SK-N-MC (cell line): ENCODE data around the gene KRTAP16-1.

Experiments
- DNase-seq: peaks from one replicate; pipeline ENCODE4 v3.0.0-alpha.2; 2011; ENCODE audit warnings: low read depth, low spot score
- H3K27ac ChIP-seq: fragments of 200-600 bp; sonication (generic); 2 replicates; pipeline ENCODE4 v1.5.1; 2016; ENCODE audit warnings: mixed run types
- H3K36me3 ChIP-seq: fragments of 200-600 bp; sonication (generic); 2 replicates; pipeline ENCODE4 v1.6.1; 2017; ENCODE audit warnings: antibody characterized with exemption, low read length, mixed read lengths; ENCODE audit not compliant: insufficient read depth
- H3K4me3 ChIP-seq: fragments of 200-600 bp; sonication (generic); 2 replicates; pipeline ENCODE4 v1.5.1; 2016
- H3K9ac ChIP-seq: fragments of 200-600 bp; sonication (generic); 2 replicates; pipeline ENCODE4 v1.8.0; 2017; ENCODE audit warnings: mixed run types, mixed read lengths; ENCODE audit not compliant: insufficient read length
- H3K9me3 ChIP-seq: fragments of 200-600 bp; sonication (generic); 2 replicates; pipeline ENCODE4 v1.6.1; 2017; ENCODE audit warnings: low read depth, mild to moderate bottlenecking, antibody characterized with exemption, low read length, moderate library complexity, mixed read lengths
- EZH2 ChIP-seq: fragments of 200-600 bp; sonication (generic); IDR thresholded peaks from one replicate; pipeline ENCODE4 v1.6.1; 2017; ENCODE audit warnings: antibody characterized with exemption
- FOXP2 ChIP-seq: optimal IDR thresholded peaks from 2 replicates; pipeline ENCODE3; 2011; ENCODE audit warnings: mild to moderate bottlenecking, moderate library complexity; ENCODE audit not compliant: insufficient read depth; ENCODE audit errors: extremely low read length, control extremely low read depth
- POLR2AphosphoS5 ChIP-seq: IDR thresholded peaks from 2 replicates; pipeline ENCODE4 v1.6.1; 2012; ENCODE audit warnings: mild to moderate bottlenecking, low read depth, low read length, borderline replicate concordance

The KRTAP16-1 gene

DNA sequence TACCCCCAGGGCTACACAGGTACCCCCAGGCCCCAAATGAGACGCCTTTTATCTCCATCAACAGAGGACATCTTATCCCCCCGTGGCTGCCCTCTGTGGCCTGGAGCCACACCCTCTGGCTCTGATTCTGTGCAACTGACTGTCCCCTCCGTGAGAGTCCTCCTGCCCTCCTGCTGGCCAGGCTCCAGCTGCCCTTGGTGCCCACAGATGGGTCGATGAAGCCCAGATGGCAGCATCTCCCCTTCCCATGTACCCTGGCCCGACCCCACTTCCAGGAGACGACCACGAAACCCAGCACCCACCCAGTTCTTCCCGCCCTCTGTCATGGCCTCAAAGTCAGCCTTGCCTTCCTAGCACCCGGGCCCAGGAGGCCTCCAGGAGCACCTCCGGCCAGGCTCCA lies 16.0 kb upstream of the KRTAP16-1 start:
- H3K9ac ChIP-seq = no peak overlapping the region
- no peak overlapping the region for H3K27ac ChIP-seq
- DNase-seq = no peak
- H3K36me3 ChIP-seq = no peaks in the 10 kb centered on the region
- TF ChIP-seq FOXP2 (no peak), EZH2 (no peak), POLR2AphosphoS5 (no peak)
- no peak overlapping the region for H3K4me3 ChIP-seq
- 0 out of 2 replicates have a peak, but pooled peaks cover 4% of the 10 kb centered on the region for H3K9me3 ChIP-seq

DNA sequence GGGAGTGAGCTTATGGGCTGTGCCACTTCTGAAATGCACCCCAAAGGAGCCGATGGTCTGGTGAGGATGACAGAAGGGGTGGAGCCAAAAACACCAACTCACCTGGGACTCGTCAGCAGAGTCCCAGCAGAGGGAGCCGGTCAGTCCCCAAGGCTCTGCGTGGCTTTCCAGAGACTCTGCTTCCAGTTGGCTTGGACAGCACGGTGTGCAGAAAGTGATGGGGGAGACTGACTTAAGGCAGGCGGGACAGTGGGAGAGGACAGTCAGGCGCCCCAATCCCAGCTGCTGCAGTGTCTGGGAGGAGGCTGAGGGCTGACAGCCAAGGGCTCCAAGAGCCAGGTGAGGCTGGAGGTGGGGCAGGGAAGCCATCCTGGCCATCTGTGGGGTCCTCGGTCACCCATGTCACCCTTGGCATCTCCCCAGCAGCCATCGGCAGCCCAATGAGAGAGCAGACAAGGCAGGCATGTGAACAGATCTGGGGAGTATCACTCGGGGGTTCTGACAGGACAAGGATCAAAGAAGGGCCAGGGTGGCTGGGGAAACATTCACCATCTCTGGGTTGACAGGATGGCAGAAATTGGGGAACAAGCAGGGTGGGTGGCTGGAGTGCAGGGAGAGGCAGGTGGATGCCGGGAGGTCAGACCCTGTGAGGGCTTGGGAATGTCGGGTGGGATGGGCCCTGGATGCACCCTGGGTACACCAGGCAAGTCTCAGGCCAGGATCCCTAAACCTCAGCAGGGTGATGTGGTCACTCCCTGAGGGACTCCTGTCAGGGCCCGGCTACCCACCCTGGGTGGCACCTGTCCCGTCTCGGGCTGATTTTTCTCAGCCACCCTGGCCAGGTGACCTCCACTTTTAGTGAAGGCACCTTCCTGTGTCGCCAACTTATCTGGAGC lies 15.3 kb upstream of the KRTAP16-1 start:
- no peak overlapping the region for H3K27ac ChIP-seq
- no peak overlapping the region for H3K9ac ChIP-seq
- no peak for DNase-seq
- peaks cover 9% of the 10 kb centered on the region; the same call in 1 of the 2 replicates for H3K9me3 ChIP-seq
- no peak overlapping the region for H3K4me3 ChIP-seq
- 0 out of 2 replicates have a peak, but pooled peaks cover 6% of the 10 kb centered on the region for H3K36me3 ChIP-seq
- TF ChIP-seq FOXP2 = no peak
- no peak for TF ChIP-seq POLR2AphosphoS5
- no peak for TF ChIP-seq EZH2

DNA sequence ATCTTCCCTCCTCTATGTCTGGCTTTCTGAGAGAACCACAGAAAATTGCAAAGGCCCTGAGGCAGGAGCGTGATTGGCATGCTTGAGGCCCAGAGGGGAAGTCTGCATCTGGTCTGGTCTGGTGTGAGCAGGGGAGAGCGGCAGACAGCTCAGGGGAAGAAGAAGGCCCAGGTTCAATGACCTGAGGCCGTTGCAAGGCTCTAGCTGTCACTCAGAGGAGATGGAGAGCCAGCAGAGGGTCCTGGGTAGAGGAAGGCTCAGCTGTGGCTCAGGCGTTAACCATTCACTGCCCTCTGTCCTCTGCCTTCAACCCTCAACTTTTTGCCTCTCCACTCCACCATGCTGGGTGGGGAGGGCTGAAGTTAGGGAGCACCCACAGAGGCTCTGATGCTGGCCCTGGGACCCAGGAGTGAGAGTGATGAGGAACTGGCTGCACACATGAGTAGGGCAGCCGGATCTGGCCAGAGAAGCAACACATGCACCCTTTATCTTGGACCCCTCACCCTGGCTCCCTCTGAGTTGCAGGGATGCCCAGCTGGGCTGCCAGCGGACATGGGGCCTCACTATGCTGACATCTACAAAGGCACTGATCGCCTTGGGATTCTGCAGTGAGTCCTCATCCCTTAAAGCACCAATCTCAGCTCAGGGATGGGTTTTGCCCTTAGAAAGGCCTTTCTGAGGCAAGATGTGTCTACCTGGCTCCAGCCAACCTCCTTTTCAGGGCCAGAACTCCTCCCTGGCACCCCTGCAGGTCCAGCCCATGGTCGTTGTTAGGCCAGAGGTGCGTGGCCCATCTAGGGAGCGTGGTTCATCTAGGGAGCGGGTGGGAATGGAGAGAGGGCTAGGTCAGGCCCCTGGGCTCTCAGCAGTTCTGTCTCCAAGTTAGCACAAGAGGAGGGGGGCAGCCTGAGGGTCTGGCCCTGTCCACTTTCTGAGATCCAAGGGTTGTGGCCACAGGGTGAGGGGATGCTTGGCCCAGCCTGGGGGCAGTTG lies 14.1 kb upstream of the KRTAP16-1 start:
- Histone ChIP-seq H3K9ac (no peak overlapping the region), H3K4me3 (no peak overlapping the region), H3K36me3 (0 out of 2 replicates have a peak, but pooled peaks cover 7% of the 10 kb centered on the region), H3K27ac (peak overlapping the region; percentile 74; the same call in 1 of the 2 replicates), H3K9me3 (peaks cover 10% of the 10 kb centered on the region; the same call in 1 of the 2 replicates)
- no peak for DNase-seq
- TF ChIP-seq FOXP2 = no peak
- TF ChIP-seq EZH2 = no peak
- no peak for TF ChIP-seq POLR2AphosphoS5

DNA sequence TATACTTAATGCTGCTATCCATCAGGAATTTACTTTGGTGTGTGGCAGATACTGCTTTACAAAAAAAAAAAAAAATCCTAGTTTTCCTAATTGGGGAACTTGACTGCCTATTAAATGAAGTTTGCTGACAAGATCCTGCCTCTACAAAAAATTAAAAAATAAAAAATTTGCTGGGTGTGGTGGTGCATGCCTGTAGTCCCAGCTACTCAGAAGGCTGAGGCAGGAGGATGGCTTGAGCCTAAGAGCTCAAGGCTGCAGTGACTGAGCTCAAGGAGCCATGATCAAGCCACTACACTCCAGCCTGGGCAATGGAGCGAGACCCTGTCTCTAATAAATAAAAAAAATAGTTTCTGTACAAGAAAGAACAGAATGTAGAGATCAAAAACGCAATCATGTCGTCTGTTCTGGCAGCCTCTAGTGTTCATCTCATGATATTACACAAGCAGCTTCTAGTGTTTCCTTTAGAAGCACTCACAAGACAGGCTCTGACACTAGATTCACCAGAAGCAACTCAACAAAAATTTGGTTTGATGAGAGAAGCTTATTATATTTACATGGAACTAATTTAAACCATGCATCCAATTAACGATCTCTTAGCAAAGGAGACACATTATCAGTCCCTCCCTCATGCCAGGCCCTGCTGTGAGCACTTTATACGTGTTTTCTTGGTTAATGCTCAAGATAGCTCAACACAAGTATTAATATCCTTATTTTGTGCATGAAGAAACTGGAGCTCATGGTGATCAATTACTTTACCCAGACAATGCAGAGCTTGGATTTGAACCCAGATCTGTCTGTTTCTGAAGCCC lies 13.2 kb upstream of the KRTAP16-1 start:
- Histone ChIP-seq H3K36me3 (0 out of 2 replicates have a peak, but pooled peaks cover 7% of the 10 kb centered on the region), H3K4me3 (no peak overlapping the region), H3K27ac (peak overlapping the region; percentile 74; the same call in 1 of the 2 replicates), H3K9ac (no peak overlapping the region), H3K9me3 (peaks cover 10% of the 10 kb centered on the region; the same call in 1 of the 2 replicates)
- DNase-seq = peak; percentile 61
- no peak for TF ChIP-seq POLR2AphosphoS5
- TF ChIP-seq FOXP2 = no peak
- TF ChIP-seq EZH2 = no peak

DNA sequence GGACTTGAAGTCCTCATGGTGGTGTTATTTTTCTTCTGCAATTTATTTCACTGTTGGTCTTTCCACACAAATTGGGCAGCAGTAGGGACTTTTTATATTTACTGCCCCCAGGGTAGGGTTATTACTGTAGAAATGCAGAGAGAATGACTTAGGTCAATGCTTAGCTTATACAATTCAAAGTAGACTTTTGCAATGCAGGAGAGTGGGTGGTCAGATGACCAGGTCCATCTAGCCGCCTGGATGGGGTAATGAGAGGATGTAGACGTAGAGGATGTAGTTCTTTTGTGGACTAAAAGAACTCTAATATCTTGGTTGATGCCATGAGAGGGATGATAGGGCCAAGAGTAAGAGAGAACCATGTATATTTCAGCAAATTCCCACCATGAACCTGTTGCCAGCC lies 9.1 kb upstream of the KRTAP16-1 start:
- H3K36me3 ChIP-seq = 0 out of 2 replicates have a peak, but pooled peaks cover 7% of the 10 kb centered on the region
- H3K9ac ChIP-seq = no peak overlapping the region
- H3K27ac ChIP-seq = no peak overlapping the region
- TF ChIP-seq EZH2 = no peak
- no peak for TF ChIP-seq FOXP2
- TF ChIP-seq POLR2AphosphoS5 = no peak
- no peak overlapping the region for H3K4me3 ChIP-seq
- H3K9me3 ChIP-seq = peaks cover 10% of the 10 kb centered on the region; the same call in 1 of the 2 replicates
- DNase-seq = no peak

DNA sequence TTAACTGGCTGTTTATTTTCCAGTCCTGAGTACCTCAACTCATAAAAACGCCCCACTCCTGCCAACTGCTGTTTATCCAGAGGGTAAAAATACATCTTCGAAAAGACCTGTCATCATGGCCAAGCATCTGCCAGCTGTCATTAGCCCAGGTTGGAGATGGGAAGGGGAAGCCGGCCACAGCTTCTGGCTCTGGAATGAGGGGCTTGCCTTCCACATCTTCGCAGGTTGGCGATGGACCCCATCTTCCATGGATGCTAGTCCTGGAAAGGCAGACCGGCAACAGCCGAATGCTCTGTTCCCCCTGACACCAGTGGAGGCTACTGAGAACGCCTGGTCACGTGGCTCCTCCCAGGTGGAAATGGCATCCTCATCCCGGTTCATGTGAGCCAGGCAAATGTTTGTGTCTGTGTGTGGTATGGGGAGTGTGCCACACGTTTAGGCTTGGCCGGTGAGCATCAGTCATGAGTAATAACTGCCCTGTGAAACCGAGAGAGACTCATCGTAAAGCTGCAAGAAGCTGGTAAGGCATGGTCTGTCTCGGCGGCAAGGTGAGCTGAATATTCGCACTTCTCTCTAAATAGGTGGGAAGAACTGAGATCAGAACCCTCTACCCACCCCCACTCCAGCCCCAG lies 6.8 kb upstream of the KRTAP16-1 start:
- Histone ChIP-seq H3K9ac (no peak overlapping the region), H3K9me3 (peaks cover 10% of the 10 kb centered on the region; the same call in 1 of the 2 replicates), H3K4me3 (no peak overlapping the region), H3K27ac (no peak overlapping the region), H3K36me3 (0 out of 2 replicates have a peak, but pooled peaks cover 7% of the 10 kb centered on the region)
- no peak for TF ChIP-seq FOXP2
- TF ChIP-seq EZH2 = no peak
- no peak for TF ChIP-seq POLR2AphosphoS5
- no peak for DNase-seq

DNA sequence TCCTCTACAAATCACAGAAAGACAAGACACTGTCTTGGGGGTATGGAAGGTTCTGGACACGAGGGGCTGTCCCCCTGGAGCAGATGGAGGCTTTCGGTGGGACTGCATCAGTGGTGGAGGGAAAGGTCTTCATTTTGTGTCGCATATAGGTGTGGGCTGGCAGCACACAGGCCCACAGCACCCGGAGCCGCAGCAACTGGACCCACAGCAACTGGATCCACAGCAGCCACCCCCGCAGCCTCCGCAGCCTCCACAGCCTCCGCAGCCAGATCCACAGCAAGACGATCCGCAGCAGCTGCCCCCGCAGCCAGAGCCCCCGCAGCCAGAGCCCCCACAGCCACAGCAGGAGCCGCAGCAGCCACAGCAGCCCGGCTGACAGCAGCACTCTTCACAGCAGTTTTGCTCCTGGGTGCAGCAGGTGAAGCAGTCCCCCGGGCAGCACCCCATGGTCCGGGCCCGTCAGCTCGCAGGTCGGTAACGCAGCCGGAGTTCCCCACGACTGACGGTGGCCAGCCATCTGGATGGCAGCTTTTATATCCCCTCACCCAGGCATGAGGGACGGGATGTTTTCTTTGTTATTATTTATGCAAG lies 6.2 kb upstream of the KRTAP16-1 start, which contains the start of gene KRTAP17-1:
KRTAP17-1 (minus strand) TSS at position 507 of the 591 bp plus-strand sequence; CDS start at position 447, 60 bp downstream.
- TF ChIP-seq FOXP2 = no peak
- no peak for TF ChIP-seq EZH2
- TF ChIP-seq POLR2AphosphoS5 = no peak
- no peak for DNase-seq

More for the DNA sequence above, 6.2 kb upstream of the KRTAP16-1 start, which contains the start of gene KRTAP17-1:
- H3K27ac ChIP-seq = no peak within 1 kb of the TSS
- no peak within 1 kb of the TSS for H3K9ac ChIP-seq
- peaks cover 6% of the 10 kb centered on the region; the same call in 1 of the 2 replicates for H3K9me3 ChIP-seq
- no peak within 1 kb of the TSS for H3K4me3 ChIP-seq
- H3K36me3 ChIP-seq = 0 out of 2 replicates have a peak, but pooled peaks cover 7% of the 10 kb centered on the region
